HG02642 (cell line): ENCODE results near the gene TEKT5.

ENCODE experiments used
- ATAC-seq: cut with Tn5 transposase; IDR thresholded peaks from one replicate; pipeline ENCODE4 v1.9.1; 2021; ENCODE audit warnings: mild to moderate bottlenecking; ENCODE audit not compliant: unreplicated experiment, poor library complexity

The TEKT5 gene

DNA sequence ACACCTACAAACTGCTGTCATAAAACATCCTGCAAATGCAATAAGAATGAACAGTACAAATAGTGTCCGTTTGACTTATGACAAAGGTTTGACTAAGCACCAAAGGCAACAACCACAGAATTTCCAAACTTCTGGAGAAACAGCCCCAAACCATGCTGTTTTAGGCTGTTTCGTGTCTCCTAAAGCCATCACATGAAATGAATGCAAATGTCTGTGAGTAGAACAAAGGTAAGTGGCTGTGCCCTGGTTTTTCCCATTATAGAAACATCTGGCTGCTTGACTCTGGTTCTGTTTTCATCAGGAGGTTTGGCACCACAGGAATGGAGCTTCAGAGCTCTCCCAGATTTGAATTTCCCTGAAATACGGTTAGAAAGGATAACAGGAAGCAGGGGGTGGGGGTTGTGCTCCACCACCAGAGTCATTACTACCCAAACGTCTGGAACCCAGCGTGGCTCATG lies 109.7 kb downstream of the TEKT5 start:
- ATAC-seq: no peak

DNA sequence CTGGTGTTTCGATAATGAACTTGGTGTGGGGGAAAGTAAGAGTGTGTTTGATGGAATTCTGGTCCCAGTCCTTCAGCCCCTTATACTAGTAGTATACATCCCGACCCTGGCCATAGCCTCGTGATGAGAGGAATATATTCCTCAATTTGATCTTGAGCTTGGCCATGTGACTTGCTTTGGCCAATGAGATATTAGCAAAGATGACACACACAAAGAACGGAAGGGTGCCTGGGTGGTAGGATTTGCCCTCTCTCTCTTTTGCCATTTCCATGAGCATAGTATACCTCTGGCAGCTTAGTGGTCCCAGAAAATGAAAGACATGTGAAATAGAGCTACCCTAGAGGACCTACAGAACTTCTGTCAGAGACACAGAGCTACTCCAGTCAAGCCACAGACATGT lies 111.5 kb downstream of the TEKT5 start:
- ATAC-seq: no peak

DNA sequence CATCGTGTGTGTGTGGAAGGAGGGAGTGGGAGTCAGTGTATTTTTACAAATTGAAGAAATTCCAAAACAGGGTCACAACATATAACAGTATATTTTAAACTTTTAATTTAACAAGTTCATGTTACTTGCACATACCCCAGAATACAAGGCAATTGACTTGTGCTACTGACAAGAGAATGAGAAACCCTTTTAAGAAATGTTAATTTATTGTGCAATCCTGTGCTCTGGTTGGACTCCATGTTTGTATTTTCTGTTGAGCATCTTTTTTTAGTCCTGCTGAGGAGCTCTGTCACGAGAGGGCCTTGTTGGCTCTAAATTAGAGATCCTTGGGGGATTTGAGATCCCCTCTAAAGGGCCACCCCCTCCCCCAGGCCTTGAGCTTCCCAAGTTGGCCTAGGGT lies 113.2 kb downstream of the TEKT5 start:
- ATAC-seq: no peak

DNA sequence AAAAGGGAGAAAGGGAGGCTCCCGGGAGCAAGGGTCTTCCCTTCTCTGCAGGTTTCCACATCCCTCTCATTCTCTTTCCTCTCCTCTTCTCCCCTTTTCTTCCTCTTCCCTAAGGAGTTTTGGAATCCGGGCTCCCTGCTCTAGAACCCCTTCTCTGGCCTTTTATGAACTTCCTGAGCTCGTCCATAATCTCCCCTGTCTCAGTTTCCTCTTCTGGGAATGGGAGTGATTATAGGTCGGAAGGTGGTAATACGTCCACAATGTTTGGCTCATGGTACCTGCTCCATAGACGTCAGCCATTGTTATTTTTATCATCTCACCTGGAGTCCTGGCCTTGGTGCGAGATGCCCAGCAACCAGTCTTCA lies 113.9 kb downstream of the TEKT5 start:
- no peak for ATAC-seq

DNA sequence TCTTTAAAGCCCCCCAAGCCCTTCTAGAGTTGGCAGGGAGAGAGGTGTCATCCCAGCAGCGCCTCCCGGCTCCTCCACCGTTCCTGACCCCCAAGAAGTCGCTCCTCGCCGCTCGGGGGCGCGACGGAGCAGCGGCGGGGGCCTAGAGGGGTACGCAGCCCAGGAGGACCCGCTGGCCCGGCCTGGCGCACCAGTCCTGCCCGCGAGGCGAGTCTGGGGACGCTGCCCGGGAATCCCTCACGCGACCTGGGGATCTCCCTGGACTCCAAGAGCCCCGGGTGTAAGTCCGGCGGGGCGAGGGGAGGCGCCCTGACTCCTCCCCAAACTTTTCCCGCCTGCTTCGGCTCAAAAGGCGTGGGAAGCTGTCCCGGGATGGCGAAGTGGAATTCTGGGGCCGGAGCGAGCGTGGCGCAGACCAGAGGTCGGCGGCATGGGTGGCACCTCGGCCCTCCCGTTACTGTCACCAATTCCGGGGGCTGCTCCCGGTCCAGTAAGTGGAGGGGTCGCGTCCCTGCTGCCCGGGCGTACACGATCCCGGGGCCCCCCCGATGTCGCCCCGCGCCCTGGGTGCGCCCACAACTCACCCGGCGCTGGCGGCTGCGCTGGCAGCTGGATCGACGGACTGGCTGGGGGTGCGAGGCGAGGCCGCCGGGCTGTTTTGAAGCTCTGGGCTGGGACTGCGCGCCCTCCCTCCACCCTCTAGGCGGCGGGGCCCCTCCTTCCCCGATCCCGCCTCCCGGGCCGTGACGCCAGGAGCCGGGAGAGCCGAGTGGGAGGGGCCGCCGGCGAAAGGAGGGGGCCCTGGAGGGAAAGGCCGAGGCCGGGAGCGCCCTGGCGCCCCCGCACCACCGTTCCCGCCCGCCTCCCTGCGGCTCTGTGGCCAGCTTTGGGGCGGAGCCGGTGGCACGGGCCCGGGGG lies 114.5 kb downstream of the TEKT5 start, which contains the start of gene EMP2:
Gene EMP2, minus strand, starts transcription at position 634 of the 918 bp plus-strand sequence. CDS start 32,981 bp downstream, outside the sequence.
- no peak for ATAC-seq

DNA sequence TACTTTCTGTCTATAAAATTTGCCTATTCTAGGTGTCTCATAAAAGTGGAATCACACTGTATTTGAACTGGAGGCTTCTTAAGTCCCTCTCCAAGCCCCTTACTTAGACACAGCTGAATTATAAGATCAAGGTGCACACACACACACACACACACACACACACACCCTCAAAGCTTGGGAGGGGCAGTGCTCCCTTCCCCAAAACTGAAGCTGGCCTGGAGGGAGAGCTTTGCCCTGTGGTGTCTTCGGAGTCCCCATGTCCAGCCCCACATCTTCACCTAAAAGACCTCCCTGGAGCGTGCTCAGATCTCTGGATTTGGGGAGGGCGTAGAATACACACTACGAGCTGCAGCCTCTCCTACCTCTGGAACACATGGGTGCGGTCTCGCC lies 115.2 kb downstream of the TEKT5 start:
- no peak for ATAC-seq

DNA sequence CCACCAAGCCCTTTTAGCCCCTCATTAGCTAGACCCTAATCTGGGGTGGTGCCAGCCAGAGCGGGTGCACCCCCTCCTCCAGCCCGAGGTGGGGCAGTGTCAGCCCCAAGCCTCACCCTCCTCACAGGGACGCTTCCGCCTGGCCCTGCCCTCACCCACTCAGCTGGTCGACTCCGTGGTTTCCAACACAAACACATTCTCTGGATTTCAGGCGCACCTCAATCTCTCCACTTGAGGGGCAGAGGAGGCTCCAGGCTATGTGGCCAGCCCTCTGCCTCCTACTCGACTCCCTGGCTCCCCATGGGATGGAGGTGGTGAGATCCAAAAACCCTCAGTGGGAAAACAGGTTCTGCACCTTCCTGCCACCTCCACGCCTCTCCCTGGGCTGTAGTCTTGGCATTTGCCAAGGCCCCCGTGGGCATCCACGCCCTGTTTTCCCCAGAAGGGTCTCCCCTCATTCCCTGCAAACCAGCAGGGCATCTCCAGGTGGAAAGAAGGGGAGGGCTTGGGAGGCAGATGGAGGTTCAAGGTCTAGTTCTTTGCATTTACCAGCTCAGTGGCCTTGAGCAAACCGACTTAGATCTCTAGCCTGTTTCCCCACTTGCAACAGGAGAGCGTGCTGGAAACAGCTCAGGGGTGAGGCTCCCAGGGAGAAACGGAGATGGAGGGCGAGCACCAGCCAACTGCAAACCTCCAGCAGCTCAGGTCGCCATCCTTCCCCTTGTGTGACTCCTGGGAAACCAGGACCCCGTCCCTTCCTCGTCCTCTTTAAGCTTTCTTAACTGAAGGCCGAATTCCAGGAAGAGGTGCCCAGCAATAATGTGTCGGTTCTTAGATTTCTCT lies 116.0 kb downstream of the TEKT5 start:
- no peak for ATAC-seq
